Common myeloid progenitor, CD34-positive (primary cell): ENCODE results near the gene DLGAP4.

ENCODE experiments used
- CTCF ChIA-PET: fragments of 350-600 bp; sonication (Branson Sonifier 250); formaldehyde crosslinking; loops from one replicate; lab custom pipeline; 2021; ENCODE audit warnings: antibody characterized with exemption; lab: Charles Lee
- POLR2A ChIA-PET: fragments of 350-600 bp; sonication (Branson Sonifier 250); formaldehyde crosslinking; loops from one replicate; lab custom pipeline; 2021; ENCODE audit warnings: antibody characterized with exemption; lab: Charles Lee
- DNase-seq, 3 donors: peaks; one replicate each; pipeline versions ENCODE4 v3.0.0 to v3.0.0-alpha.2; 2013
- H3K27ac ChIP-seq, 2 experiments: 1 replicate in 1 of 2; 2 replicates in 1 of 2; pipeline ENCODE4 v1.7.0; 2013; ENCODE audit warnings: inconsistent platforms in 2 of 2, low read length in 2 of 2, mild to moderate bottlenecking in 2 of 2, low read depth in 1 of 2, moderate library complexity in 1 of 2; ENCODE audit not compliant: severe bottlenecking in 2 of 2, insufficient read depth in 1 of 2, poor library complexity in 1 of 2
- H3K27me3 ChIP-seq, 5 experiments: replicated peaks in 2 of 5; 1 replicate in 3 of 5; 2 replicates in 2 of 5; pipeline versions ENCODE4 v1.6.1 to v1.7.0; 2013; ENCODE audit warnings: low read length in 4 of 5, mild to moderate bottlenecking in 2 of 5, moderate library complexity in 2 of 5, inconsistent platforms in 1 of 5; ENCODE audit not compliant: insufficient read depth in 5 of 5, control insufficient read depth in 4 of 5
- H3K36me3 ChIP-seq, 4 experiments: 1 replicate in 2 of 4; 2 replicates in 2 of 4; pipeline versions ENCODE4 v1.6.1 to v1.7.0; 2013; ENCODE audit warnings: low read length in 3 of 4, control low read depth in 1 of 4, mild to moderate bottlenecking in 1 of 4; ENCODE audit not compliant: control insufficient read depth in 4 of 4, insufficient read depth in 4 of 4
- H3K4me1 ChIP-seq, 4 experiments: 1 replicate in 3 of 4; 2 replicates in 1 of 4; pipeline versions ENCODE4 v1.6.1 to v1.7.1; 2013; ENCODE audit warnings: low read length in 3 of 4, mild to moderate bottlenecking in 3 of 4, control low read depth in 1 of 4, inconsistent platforms in 1 of 4, moderate library complexity in 1 of 4; ENCODE audit not compliant: control insufficient read depth in 4 of 4, insufficient read depth in 4 of 4; ENCODE audit errors: control extremely low read depth in 1 of 4
- H3K4me3 ChIP-seq, 7 experiments: 1 replicate in 4 of 7; 2 replicates in 3 of 7; pipeline versions ENCODE4 v1.5.1 to v1.7.0; 2013; ENCODE audit warnings: mild to moderate bottlenecking in 7 of 7, low read length in 6 of 7, moderate library complexity in 6 of 7, inconsistent platforms in 2 of 7, low read depth in 2 of 7, control low read depth in 1 of 7; ENCODE audit not compliant: insufficient read depth in 4 of 7, control insufficient read depth in 1 of 7; ENCODE audit errors: extremely low read depth in 1 of 7
- H3K9me3 ChIP-seq, 5 experiments: 1 replicate in 4 of 5; 2 replicates in 1 of 5; pipeline versions ENCODE4 v1.6.1 to v1.7.1; 2013; ENCODE audit warnings: low read length in 4 of 5, mild to moderate bottlenecking in 2 of 5, inconsistent platforms in 1 of 5, low read depth in 1 of 5, moderate library complexity in 1 of 5; ENCODE audit not compliant: control insufficient read depth in 4 of 5, insufficient read depth in 2 of 5; ENCODE audit errors: control extremely low read depth in 1 of 5
- WGBS: methylation state at CpG from one replicate; pipeline ENCODE4 v1.1.5; 2013; ENCODE audit not compliant: insufficient coverage; 5-methylcytosine and 5-hydroxymethylcytosine counted together

DLGAP4 gene

GRCh38 chr20:36528176-36528874, 222.2 kb downstream of the DLGAP4 start:
- POLR2A ChIA-PET: interaction anchor here (0.5 kb wide), 1 partner anchor 387 kb away, joined by 5 read pairs; no protein-coding TSS in a partner anchor
- Histone ChIP-seq H3K27ac (no peak overlapping the region), H3K4me1 (peaks cover 6 to 11% (median 8%) of the 10 kb centered on the region in 4 experiments), H3K9me3 (no peaks in the 10 kb centered on the region), H3K4me3 (no peak overlapping the region), H3K27me3 (no peaks in the 10 kb centered on the region), H3K36me3 (peaks cover 3 to 28% (median 23%) of the 10 kb centered on the region in 4 experiments)
- WGBS: 97% methylated on average over 13 of the region's 18 CpGs
- DNase-seq: no peak
- CTCF ChIA-PET: no interaction called here

DNA sequence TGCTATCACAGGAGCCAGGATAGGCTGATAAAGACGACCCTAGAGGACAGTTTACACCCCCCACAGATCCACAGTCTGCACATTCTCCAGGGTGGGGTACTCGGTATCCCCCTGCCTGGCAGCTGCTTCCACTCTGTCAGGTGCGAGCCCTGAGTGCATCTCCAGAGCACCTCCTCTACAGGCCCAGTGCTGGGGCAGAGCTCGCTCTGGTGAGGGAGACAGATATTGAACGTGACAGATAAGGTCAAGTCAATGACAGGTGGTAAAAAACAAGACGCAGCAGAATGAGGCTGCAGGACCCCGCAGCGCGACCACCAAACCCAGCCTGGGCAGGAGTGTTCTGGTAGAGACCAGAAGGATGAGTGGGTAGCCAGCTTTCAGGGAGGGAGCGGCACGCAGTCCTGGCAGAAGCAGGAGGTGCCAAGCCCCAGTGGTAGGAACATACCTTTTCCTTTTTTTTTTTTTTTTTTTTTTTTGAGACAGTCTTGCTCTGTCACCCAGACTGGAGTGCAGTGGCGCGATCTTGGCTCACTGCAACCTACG, 222.8 kb downstream of the DLGAP4 start:
- no peak for DNase-seq
- H3K27ac ChIP-seq: no peak overlapping the region
- H3K4me1 ChIP-seq: peaks cover 2 to 4% (median 3%) of the 10 kb centered on the region in 4 experiments
- POLR2A ChIA-PET: no interaction called here
- 93% methylated on average over 10 of the region's 14 CpGs for WGBS
- no peaks in the 10 kb centered on the region for H3K9me3 ChIP-seq
- CTCF ChIA-PET: no interaction called here
- no peaks in the 10 kb centered on the region for H3K27me3 ChIP-seq
- no peak overlapping the region for H3K4me3 ChIP-seq
- peaks cover 3 to 28% (median 23%) of the 10 kb centered on the region in 4 experiments for H3K36me3 ChIP-seq

DNA sequence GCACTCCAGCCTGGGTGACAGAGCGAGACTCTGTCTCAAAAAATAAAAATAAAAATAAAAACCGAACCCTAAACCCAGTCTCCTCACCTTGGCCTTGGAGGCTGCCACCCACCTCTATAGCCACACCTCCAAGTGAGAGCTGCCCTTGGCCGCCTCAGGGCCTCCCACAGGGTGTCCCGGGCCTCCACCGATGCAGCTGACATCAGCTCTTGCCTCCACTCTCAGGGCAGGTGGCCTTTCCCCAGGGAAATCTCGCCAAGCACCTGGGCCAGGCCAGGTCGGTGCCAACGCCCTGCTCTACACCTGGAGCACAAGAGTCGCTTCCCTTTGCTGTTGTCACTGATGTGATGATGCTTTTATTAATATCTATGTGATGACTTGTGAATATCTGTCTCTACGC, 226.2 kb downstream of the DLGAP4 start:
- H3K27me3 ChIP-seq: no peaks in the 10 kb centered on the region
- H3K27ac ChIP-seq: no peak overlapping the region
- 95% methylated on average over 5 of the region's 10 CpGs for WGBS
- CTCF ChIA-PET: interaction anchor here (0.9 kb wide), 1 partner anchor 9 kb away, joined by 3 read pairs; the partner anchor contains the start of gene MYL9
- H3K36me3 ChIP-seq: peaks cover 0 to 8% (median 6%) of the 10 kb centered on the region in 4 experiments
- no peak for DNase-seq
- H3K9me3 ChIP-seq: no peaks in the 10 kb centered on the region
- no peak overlapping the region for H3K4me3 ChIP-seq
- POLR2A ChIA-PET: interaction anchor here (0.6 kb wide), 1 partner anchor 25 kb away, joined by 7 read pairs; no protein-coding TSS in a partner anchor
- H3K4me1 ChIP-seq: no peaks in the 10 kb centered on the region

- CTCF ChIA-PET: no interaction called here
- H3K36me3 ChIP-seq: peaks cover 0 to 6% (median 3%) of the 10 kb centered on the region in 4 experiments
- H3K27ac ChIP-seq: no peak overlapping the region
- H3K27me3 ChIP-seq: no peaks in the 10 kb centered on the region
- DNase-seq: no peak
- 100% methylated on average over 2 of the region's 3 CpGs for WGBS
- no peak overlapping the region for H3K4me3 ChIP-seq
- POLR2A ChIA-PET: interaction anchor here (0.6 kb wide), 1 partner anchor 25 kb away, joined by 7 read pairs; no protein-coding TSS in a partner anchor
- no peaks in the 10 kb centered on the region for H3K9me3 ChIP-seq
- no peaks in the 10 kb centered on the region for H3K4me1 ChIP-seq
These were observed 226.7 kb downstream of the DLGAP4 start for GRCh38 chr20:36532822-36533221.

DNA sequence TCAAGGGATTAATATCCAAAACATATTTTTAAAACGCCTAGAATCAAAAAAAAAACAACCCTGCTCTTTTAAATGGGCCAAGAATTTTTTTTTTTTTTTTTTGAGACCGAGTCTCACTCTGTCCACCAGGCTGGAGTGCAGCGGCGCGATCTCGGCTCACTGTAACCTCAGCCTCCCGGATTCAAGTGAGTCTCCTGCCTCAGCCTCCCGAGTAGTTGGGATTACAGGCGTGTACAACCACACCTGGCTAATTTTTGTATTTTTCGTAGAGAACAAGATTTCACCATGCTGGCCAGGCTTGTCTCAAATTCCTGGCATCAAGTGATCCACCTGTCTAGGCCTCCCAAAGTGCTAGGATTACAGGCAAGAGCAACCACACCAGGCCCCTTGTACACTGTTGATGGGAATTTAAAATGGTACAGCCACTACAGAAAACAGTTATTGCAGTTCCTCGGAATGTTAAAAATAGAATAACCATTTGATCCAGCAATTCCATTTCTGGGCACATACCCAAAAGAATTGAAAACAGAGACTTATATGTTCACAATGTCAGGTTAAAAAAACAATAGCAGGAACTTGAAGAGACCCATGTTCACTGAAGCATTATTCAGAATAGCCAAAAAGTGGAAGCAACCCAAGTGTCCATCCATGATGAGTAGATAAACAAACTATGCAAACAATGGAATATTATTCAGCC, 232.0 kb downstream of the DLGAP4 start:
- WGBS: 100% methylated on average over 8 of the region's 11 CpGs
- Histone ChIP-seq H3K9me3 (no peaks in the 10 kb centered on the region), H3K27ac (no peak overlapping the region), H3K36me3 (no peaks in the 10 kb centered on the region), H3K27me3 (no peaks in the 10 kb centered on the region), H3K4me3 (no peak overlapping the region), H3K4me1 (peaks cover 0 to 13% (median 7%) of the 10 kb centered on the region in 4 experiments)
- POLR2A ChIA-PET: interaction anchor here (0.5 to 0.7 kb wide), 2 partner anchors 11 to 36 kb away, joined by 3 read pairs; no protein-coding TSS in a partner anchor
- CTCF ChIA-PET: no interaction called here
- no peak for DNase-seq

GRCh38 chr20:36540551-36541211, 234.5 kb downstream of the DLGAP4 start:
- peak overlapping the region in 6 of 7 experiments; percentile 18 to 73 (median 52) for H3K4me3 ChIP-seq
- H3K27ac ChIP-seq: no peak overlapping the region
- ChIA-PET POLR2A (no interaction called here), CTCF (interaction anchor here (0.9 to 2.3 kb wide), 2 partner anchors 10 to 31 kb away, joined by 3 to 11 read pairs; no protein-coding TSS in a partner anchor)
- H3K9me3 ChIP-seq: no peaks in the 10 kb centered on the region
- peak in 1 of 3 donors; percentile 29 for DNase-seq
- H3K36me3 ChIP-seq: no peaks in the 10 kb centered on the region
- WGBS: 65% methylated on average over 30 of the region's 41 CpGs
- peaks cover 0 to 13% (median 7%) of the 10 kb centered on the region in 4 experiments for H3K4me1 ChIP-seq
- no peaks in the 10 kb centered on the region for H3K27me3 ChIP-seq
